T-helper 9 cell (primary cell): ENCODE measurements around the gene TRIM54.
A peak's percentile ranks its signal among the peaks of the same experiment; 100 is the strongest.
"Not testable (repeated sequence)": the region's sequence is repeated elsewhere in the genome, so short reads cannot be mapped to it uniquely, and the experiment has no call there.

Experiments used
- DNase-seq: peaks from one replicate; pipeline ENCODE4 v3.0.0-alpha.2; 2020

TRIM54 gene

DNA sequence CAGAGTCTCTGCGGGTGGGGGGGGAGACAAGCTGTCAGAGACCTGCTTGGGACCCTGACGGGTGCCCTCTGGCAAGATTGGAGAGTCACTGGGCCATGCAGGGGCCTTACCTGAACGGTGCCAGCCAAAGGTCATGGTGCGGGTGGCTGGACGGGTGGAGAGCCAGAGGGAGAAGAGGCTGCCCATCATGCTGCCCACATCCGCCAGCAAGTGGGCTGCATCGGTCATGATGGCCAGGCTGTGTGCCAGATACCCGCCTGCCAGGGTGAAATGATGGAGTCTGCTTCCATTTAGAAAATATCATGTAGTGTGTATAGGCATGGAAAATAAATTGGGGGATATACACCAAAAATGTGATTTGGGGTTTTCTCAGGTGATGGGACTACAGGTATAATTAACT is 24.2 kb upstream of the TRIM54 start:
- DNase-seq: no peak

DNA sequence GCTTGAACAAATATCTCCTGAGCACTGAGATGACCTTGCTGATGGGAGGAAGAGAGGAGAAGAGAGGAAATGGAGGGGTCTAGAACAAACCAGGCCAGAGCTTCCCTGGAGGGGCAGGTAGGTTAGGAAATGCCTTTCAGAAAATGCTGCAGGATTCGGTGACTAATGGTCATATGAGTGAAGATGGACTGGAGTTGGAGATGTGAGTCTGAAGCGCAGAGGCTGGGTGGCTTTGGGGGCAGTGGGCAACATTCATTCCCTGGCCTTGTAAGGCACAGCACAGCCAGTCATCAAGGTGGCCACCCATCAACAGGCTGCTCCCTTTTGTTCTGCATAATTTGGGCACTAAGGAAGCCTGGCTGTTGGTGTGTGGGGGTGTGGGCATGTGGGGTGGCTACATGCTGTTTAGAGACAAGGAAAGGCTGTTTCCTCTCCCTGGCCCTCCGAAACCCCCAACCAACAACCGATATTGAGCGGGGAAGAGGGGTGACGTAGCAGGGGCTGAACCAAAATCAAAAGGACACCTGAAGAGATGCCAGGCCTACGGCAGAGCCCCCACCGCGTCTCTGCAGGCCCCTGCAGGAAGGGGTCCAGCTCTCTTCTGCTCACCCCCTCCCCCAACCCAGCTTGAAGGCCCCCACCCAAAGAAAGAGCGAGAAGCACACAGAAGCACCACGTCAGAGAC is 20.8 kb upstream of the TRIM54 start:
- no peak for DNase-seq

DNA sequence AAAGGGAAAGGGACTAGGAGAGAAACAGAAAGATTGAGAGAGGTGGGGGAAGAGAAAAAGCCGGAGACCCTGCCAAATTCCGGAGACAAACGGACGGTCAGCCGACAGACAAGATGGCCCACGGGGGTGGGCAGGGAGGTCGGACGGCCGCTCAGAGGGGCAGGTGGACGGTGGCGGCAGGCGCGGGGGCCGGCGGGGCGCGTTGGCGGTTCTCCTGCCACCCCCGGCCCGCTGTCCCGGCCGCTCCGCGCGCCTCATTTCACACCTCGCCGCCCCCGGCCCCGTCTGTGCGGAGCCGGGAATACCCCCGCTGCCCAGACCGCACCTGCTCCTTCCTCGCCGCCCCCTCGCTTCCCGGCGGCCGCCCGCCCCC is 20.3 kb upstream of the TRIM54 start:
- DNase-seq: no peak

DNA sequence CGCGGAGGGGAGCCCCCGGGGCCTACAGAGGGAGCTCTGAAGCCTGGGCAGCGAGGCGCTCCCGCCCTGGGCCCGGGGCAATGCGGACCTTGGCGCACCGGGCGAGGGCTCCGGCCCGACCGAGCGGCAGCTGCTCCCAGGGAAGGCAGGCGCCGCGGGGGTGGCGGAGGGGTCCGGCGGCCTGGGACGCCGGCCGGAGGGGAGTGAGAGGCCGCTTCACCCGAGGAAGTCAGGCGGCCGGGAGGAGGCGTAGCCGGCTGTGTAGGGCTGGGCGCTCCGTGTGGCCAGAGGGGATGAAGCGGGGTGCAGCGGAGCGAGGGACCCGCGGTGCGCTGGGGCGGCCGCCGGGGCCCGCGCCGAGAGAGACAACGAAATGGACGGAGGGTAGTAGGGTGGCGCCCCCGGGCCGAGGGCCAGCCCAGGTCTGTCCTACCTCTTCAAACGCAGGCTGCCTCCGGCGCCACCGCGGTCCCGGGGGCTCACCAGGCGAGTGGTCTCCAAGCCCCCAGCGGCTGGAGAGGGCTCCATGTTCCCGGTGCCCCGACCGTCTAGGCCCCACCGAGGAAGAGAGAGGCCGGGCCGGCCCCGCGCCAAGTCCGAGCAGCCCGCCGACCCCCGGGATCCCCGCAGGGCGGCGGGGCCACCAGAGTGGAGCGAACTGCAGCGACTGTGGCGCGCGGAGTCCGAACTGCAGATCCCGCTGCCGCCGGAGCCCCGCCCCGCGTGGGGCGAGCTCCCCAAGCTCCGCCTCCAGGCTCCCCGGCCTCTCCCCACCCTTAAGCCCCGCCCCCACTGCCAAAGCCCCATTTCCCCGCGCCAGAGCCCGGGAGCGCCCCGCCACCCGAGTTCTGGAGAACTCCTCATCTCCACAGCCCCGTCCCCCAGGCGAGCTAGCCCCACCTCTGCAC is 19.6 kb upstream of the TRIM54 start, which contains the start of gene SLC30A3:
Gene SLC30A3 (minus strand): TSS at position 669 of the 908 bp plus-strand sequence. CDS start 141 bp downstream, at position 528.
- peak; percentile 62 for DNase-seq

DNA sequence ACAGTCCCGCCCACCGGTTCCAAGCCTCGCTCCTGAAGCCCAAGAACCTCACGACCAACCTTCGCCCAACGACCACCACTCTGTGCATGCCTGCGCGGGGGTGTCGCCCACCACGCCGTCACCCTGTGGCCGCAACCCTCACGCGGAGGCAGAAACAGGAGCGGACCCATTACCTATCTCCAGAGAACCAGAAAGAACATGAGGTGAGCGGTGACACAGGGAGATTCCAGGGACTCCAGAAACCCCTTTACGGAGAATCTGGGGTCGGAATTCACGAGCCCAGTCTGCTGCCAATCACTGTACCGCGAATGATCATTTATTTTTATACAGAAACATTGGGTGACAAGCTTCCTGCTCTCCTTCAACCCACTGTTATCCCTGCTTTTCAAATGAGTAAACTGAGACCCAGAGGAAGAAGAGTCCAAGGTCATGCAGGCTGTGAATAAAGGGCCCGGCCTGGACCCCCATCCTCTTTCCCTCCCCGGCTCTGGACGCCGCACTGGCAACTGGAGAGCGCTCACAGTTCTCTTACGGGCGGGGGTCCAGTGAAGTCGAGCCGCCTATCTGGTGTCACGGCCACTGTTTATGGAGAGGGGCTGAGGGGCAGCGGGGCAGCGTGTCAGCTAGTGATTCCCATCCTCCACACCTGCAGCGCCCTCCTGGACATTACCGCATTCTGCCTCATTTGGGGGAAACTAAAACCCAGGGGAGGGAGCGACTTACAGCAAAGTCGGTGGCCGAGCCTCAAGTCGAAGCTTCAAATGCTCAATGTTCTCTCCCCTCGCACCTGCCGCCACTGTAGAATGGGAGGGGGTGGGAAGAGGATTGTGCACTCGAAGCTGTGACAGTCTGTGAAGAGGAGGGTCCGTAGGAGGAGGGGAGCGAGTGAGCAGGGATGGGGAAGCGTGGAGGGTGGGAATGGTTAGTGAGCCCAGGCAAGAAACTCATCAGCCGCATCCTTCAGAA is 18.7 kb upstream of the TRIM54 start:
- no peak for DNase-seq

DNA sequence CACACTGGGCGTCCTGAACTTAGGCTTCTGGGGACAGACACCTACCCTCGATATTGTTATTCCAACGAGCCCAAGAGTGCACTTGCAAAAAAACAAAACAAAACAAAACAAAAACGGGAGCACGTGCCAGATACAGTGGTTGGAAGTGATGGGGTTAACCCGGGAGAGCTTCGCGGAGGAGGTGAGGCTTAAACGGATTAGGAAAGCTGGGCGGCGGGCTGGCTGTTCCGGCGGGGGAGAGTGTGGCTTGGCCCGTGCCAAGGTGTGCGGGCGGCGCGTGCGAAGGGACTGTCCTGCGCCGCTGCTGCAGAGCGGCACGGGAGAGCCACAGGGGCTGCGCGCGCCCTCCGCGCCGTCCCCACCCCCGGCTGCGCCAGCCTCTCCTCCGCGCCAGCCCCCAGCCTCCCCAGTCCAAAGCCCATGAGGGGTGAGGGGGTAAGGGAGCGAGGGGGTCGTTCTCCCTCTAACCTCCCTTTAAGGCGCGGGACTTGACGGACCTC is 17.9 kb upstream of the TRIM54 start:
- DNase-seq: no peak

DNA sequence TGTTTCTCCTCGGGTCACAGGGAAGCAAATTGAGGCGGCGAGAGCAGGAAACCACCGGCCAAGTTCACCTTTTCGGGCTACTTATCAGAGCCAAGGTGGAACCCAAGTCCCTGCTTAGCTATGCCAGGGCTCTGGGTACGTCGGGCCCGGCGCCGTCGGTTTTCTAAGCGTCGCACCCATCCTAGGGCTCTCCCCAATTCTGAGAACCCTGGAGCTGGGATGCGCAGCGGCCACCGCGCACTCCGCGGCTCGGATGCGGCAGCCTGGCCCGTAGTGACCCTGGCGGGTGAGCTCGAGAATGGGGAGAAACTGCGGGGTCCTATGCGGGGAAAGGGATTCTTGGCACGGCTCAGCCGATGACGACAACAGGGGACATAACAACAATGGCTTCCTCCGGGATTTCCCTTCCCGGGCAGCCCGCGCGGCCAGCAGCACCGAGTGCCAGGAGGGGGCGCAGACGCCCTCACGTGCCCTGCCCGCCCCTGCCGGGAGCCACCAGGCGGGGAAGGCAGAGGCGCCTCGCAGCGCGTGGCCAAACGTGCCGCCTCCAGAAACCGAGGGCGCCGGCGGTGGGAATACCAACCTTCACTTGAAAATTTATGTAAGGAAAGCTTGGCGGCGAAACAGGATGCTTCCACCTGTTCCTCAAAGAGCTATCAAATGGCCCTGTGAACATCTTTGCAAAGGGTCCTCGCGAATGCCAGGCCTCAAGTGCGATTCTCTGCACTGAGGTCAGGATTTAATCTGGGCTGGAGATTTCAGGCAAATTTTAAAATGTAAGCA is 17.3 kb upstream of the TRIM54 start:
- DNase-seq: peak; percentile 55

DNA sequence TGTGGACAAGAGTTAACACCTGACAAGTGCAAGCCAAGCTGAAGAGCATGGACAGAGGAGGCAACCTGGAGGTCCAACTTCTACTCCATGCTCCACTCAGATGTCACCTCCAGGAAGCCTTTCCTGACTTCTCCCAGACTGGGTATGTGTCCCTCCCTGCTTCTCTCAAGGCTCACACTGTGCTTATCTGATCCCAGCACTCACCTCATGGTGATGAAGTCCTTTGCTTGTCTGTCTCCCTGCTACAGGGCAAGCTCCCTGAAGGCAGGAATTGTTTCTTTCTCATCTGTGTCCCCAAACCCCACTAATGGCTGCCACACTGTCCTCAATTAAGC is 16.7 kb upstream of the TRIM54 start:
- no peak for DNase-seq

DNA sequence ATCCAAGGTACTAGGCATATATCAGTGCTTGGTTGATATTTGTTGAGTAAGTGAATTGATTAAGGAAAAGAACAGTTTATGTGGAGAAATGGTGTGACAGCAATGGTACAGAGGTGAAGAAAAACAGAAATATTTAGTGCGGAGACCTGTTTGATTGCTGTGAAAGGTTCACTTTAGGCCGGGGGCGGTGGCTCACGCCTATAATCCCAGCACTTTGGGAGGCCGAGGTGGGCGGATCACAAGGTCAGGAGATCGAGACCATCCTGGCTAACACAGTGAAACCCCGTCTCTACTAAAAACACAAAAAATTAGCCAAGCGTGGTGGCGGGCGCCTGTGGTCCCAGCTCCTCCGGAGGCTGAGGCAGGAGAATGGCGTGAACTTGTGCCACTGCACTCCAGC is 13.9 kb upstream of the TRIM54 start:
- not testable (repeated sequence) for DNase-seq

DNA sequence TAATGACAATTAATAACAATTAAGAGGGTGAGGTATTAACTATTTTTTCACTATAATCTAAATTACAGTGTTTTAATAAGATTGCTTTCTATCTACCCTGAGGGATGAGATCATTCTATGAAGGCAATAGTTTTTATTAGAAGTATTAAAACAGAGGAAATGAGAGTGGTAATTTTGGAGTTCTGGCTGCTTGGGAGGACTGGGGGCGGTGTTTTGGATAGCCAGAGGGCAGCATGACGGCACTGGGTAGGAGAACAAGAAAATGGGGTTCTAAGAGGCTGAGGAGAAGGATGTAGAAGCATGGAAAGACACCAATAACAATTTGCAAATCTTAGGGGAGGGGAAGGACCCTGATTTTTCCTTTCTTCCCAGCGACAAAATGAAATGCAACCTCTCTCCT is 12.1 kb upstream of the TRIM54 start:
- no peak for DNase-seq

DNA sequence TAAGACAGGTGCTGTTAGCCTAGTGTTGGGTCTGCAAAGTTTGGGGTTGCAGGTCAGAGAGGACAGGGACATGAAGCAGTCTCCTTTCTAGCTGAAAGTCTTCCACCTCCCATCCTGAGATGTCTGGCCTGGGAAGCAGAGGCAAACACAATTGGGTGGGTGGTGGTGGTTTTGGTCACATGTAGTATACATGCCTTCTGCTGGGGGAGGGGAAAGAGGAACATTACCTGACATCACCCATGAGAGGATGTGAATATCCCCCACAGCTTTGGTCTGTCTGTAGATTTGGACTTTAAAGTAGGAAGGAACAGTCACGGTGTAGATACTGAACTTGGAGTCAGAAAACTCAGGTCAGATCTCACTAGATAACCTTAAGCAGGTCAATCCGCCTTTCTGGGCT is 11.6 kb upstream of the TRIM54 start:
- DNase-seq: no peak

DNA sequence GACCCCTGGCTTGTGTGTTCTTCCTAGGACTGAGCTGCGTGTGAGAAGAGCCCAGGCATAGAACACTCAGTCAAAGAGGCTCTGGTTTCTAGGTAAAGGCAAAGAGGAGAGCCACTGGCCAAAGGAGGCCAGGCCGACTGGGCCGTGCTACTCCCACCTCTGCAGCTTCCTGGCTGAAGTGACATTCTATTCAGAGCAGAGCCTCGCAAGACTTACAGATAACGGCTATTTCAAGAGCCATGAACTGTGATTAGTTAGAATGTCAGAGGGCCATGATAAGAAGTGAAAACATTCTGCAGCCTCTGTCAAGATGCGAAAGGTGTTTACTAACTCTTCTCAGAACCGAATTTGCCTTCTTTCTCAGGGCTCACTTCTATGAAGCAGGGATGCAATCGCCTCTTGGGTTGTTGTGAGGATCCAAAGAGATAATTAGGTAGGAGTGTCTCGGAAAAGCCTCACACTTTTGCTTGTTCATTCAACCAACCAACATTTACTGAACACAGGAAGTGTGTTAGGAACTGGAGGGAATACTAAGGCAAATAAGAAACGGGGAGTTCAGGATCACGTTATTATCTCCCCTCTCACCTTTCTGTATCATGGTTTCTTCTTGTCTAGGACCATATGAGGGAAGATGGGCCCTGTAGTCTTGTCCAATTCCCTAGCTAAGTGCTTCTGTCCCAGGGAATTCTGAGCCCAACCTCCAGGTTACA is 10.4 kb upstream of the TRIM54 start:
- no peak for DNase-seq

DNA sequence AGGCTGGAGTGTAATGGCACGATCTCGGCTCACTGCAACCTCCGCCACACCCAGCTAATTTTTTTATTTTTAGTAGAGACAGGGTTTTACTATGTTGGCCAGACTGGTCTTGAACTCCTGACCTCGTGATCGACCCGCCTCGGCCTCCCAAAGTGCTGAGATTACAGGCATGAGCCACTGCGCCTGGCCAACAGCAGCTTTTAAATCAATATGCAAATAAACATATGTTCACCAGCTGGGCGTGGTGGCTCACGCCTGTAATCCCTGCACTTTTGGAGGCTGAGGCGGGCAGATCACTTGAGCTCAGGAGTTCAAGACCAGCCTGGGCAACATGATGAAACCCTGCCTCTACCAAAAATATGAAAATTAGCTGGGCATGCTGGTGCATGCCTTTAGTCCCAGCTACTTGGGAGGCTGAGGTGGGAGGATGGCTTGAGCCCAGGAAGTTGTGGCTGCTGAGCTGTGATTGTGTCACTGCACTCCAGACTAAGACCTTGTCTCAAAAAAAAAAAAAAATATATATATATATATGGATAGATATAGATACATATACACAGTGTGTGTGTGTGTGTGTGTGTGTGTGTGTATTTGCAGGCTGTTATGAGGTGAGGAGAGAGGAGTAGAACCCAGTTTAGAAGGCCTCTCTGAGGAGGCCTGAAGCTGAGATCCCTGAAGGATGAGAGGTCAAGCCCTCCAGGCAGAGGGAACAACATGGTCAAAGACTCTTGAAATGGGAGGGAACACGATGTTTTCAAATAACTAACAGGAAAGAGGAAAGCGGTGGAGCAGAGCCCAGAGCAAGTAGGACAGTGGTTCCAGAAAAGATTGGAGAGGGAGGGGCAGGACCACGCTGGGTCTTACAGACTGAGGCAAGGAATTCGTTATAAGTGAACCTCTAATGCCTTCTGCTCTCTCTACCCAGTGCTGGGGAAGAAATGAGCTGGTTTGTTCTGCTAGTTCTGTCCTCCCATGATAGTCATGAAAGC is 9.4 kb upstream of the TRIM54 start:
- not testable (repeated sequence) for DNase-seq

DNA sequence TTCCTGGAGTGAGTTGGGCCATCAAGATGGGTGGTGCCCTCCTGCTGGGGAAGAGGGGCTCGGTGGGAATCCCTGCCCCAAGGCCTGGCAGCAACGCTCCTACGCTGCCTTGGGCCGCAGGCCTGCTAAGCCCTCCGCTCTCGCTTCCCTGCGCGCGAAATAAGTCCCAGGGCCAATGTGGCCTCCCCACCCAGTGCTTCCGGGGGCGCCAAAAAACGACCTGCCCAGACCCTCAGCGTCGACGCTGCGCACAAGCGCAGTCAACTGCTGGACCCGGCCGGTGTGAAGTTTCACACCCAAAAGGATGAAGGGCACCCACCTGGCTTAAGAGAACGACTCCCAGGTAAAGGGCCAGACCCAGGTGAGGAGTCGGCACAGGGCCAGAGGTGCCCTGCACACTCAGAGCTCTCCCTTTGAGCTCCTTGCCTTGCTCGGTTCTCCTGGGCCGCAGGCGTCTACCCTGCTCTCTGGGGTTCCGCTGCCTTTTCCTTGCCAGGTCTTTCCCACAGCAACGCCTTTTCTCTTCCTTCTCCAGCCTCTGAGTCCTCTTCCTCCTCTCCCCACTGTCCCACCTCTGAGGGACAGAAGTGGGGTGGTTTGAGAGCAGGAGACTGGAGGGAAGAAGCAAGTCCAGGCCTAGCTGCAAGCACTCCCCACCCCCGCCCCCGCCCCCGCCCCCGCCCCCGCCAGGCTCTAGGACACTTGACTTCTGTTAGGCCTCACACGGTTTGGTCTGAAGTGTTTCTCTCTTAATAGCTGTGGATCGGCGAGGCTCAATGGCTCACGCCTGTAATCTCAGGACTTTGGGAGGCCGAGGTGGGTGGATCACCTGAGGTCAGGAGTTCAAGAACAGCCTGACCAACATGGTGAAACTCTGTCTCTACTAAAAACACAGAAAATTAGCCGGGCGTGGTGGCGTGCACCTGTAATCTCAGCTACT is 6.7 kb upstream of the TRIM54 start, which contains the start of gene DNAJC5G:
Gene DNAJC5G (plus strand): TSS at position 223 of the 940 bp plus-strand sequence. CDS start 1,296 bp downstream, outside the sequence.
- DNase-seq: no peak

DNA sequence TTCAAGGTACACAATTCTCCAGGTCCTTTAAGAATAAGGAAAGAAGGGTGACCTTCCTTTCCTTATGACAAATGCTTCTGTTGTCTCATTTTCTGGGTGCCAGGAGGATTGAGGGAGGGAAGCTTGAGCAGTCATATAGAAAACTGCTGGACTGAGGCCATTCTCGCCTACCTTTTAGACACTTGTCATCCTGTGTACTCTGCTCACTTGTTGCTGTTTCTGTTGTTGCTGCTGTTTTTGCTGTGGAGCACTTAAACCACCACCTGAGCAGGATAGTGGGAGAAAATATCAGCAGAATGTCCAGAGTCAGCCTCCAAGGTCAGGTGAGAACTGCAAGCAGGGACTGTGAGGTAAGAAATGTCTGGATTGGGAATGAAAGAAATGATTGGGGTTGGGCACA is 4.2 kb upstream of the TRIM54 start:
- DNase-seq: no peak

DNA sequence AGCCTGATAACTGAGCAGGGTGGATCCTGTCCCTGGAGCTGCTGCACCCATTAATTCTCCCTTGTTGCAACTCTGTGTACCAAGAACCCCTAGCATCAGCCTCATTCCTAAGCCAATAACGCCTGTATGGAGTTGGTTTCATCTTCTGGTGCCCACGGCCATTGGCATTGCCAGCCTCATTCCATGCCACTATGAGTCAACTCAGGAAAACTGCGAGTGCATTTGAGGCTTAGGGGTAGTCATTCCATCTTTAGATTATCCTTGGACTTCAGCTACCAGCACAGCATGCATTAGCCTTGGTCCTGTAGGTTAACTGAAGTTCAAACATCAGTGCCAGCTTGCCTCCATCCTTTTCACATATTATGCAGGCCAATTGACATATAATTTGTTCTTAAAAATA is 1.4 kb upstream of the TRIM54 start:
- DNase-seq: no peak

DNA sequence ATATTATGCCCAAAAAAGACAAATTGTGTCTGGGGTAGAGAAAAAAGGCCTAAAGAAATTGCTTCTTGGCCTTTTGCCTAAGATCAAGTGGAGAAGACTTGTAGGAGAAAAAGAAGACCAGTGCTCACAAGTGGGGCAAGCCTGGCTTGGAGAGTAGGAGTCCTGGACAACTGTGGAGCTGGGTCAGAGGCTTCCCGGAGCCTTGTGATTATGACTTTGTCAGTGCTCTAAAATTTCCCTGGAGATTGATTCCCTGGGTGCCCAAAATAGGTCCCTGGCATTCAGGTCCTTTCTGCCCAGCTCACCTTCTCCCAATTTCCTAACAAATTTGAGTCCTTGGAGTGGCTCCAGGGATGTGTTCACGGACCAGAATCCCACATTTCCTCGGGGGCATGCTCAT is 787 bp upstream of the TRIM54 start:
- DNase-seq: no peak

DNA sequence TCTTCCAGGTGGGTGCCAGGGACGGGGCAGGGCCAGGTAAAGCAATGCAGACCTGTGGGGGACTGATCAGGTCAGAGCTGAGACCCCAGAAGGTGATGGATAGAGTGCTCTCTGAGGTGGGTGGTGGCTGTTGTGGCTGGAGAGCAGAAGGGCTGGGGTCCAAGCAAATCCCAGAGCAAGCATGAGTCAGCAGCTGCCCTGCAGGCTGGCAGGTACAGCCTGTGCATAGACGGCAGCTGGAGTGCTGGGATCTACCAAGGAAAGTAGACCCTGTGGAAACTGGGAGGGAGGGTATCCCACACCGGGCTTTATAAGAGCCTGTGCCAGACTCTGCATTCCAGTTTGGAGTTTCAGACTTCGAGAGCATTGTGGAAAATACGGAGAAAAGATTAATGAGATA is 663 bp downstream of the TRIM54 start:
- DNase-seq: no peak

DNA sequence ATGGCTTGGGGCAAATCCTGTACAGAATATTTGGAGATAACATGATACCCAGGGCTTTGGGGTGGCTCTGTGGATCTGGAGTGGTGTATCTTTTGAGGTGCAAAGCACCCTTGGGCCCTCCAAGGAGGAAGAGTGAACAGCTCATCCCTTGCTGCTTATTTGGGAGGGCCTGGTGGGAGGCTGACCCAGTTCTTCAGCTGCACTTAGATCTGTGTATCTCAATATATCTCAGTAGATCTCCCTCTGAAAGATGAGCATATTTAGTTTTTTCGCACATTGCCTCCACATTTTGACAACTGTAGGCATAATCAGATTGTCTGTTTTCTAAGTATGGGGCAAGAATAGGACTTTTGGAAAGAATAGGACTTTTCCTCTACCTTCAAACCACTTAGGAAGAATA is 2.8 kb downstream of the TRIM54 start:
- no peak for DNase-seq
